Stimulated activated naive CD8-positive, alpha-beta T cell treated with anti-CD3 and anti-CD28 coated beads, Interleukin-15, Interleukin-2, amounts not matched to agents 100 ng/mL and 50 ng/mL, for 24 hours (primary cell): ENCODE data around the gene TOP1.
"Not testable (repeated sequence)": the region's sequence is repeated elsewhere in the genome, so short reads cannot be mapped to it uniquely, and the experiment has no call there.

ENCODE experiments used
- H3K27ac Mint-ChIP-seq: one replicate; pipeline ENCODE4 v1.8.0; 2021; ENCODE audit warnings: mild to moderate bottlenecking, mixed read lengths
- H3K27me3 Mint-ChIP-seq: one replicate; pipeline ENCODE4 v1.8.0; 2021; ENCODE audit warnings: mixed read lengths
- H3K36me3 Mint-ChIP-seq: one replicate; pipeline ENCODE4 v1.8.0; 2021; ENCODE audit warnings: low read depth, mixed read lengths
- H3K4me1 Mint-ChIP-seq: one replicate; pipeline ENCODE4 v1.8.0; 2021; ENCODE audit warnings: low read depth, mixed read lengths
- H3K4me3 Mint-ChIP-seq: one replicate; pipeline ENCODE4 v1.8.0; 2021; ENCODE audit warnings: mild to moderate bottlenecking, mixed read lengths
- H3K9me3 Mint-ChIP-seq: one replicate; pipeline ENCODE4 v1.8.0; 2021; ENCODE audit warnings: mixed read lengths

Gene TOP1

DNA sequence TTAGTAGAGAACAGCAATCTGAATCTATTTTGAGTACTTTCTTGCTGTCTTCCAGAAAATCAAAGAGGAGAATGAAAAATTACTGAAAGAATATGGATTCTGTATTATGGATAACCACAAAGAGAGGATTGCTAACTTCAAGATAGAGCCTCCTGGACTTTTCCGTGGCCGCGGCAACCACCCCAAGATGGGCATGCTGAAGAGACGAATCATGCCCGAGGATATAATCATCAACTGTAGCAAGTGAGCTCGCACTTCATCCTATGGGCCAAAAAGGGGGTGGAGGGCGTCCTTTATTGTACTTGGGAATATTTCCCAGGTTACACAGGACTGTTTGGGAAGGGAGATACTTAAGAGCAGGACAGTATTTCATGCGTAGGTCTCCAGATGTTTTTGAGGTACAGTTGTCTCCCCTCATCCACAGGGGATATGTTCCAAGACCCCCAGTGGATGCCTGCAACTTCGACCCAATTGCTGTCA lies 71.4 kb downstream of the TOP1 start:
- H3K4me3 Mint-ChIP-seq: no peak overlapping the region
- peaks cover 79% of the 10 kb centered on the region for H3K36me3 Mint-ChIP-seq
- H3K27me3 Mint-ChIP-seq: no peaks in the 10 kb centered on the region
- no peaks in the 10 kb centered on the region for H3K9me3 Mint-ChIP-seq
- H3K4me1 Mint-ChIP-seq: no peaks in the 10 kb centered on the region
- peak overlapping the region; percentile 29 for H3K27ac Mint-ChIP-seq

GRCh38 chr20:41101660-41102059 lies 73.0 kb downstream of the TOP1 start:
- Mint-ChIP-seq H3K27me3 (no peaks in the 10 kb centered on the region), H3K36me3 (peaks cover 79% of the 10 kb centered on the region), H3K4me3 (no peak overlapping the region), H3K9me3 (no peaks in the 10 kb centered on the region), H3K4me1 (no peaks in the 10 kb centered on the region), H3K27ac (no peak overlapping the region)

DNA sequence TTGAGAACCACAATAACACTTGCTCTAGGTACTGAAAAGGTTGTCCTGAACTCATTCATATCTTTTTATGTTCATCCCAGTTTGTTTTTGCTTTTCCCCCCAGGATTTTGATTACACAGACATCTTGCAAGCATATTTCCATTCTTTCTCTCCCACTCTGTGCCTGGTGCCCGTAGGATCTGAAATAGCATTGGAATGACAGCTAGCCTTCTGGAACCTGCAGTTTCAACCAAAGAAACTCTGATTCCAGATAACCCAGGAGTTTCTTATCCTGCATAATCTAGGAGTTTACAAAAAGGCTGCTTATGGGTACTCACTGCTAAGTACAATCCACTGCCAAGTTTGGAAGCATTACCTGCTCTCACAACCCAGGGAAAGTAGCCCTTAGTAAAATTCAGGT lies 79.9 kb downstream of the TOP1 start:
- Mint-ChIP-seq H3K36me3 (peaks cover 73% of the 10 kb centered on the region), H3K9me3 (no peaks in the 10 kb centered on the region), H3K27me3 (no peaks in the 10 kb centered on the region), H3K4me3 (no peak overlapping the region), H3K27ac (no peak overlapping the region), H3K4me1 (peaks cover 4% of the 10 kb centered on the region)

DNA sequence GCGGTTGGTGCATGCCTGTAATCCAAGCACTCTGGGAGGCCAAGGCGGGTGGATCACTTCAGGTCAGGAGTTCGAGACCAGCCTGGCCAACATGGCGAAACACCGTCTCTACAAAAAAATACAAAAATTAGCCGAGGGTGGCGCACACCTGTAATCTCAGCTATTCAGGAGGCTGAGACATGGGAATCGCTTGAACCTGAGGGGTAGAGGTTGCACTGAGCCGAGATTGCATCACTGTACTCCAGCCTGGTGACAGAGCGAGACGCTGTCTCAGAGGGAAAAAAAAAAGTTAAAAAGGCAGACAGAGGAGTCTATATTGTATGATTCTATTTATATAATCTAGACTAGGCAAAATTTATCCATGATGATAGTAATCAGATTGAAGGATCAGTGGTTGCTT lies 81.4 kb downstream of the TOP1 start:
- H3K9me3 Mint-ChIP-seq: no peaks in the 10 kb centered on the region
- H3K4me1 Mint-ChIP-seq: peaks cover 4% of the 10 kb centered on the region
- no peak overlapping the region for H3K4me3 Mint-ChIP-seq
- H3K27me3 Mint-ChIP-seq: no peaks in the 10 kb centered on the region
- no peak overlapping the region for H3K27ac Mint-ChIP-seq
- H3K36me3 Mint-ChIP-seq: peaks cover 73% of the 10 kb centered on the region

- Mint-ChIP-seq H3K27ac (peak overlapping the region; percentile 26), H3K9me3 (no peaks in the 10 kb centered on the region)
Measured at GRCh38 chr20:41110930-41111577, 82.4 kb downstream of the TOP1 start.

GRCh38 chr20:41111578-41111951 lies 82.9 kb downstream of the TOP1 start:
- Mint-ChIP-seq H3K27me3 (no peaks in the 10 kb centered on the region), H3K9me3 (no peaks in the 10 kb centered on the region), H3K36me3 (peaks cover 81% of the 10 kb centered on the region), H3K4me3 (no peak overlapping the region), H3K27ac (no peak overlapping the region), H3K4me1 (peaks cover 4% of the 10 kb centered on the region)

More at GRCh38 chr20:41110930-41111577, 82.4 kb downstream of the TOP1 start:
- Mint-ChIP-seq H3K4me1 (peaks cover 4% of the 10 kb centered on the region), H3K4me3 (no peak overlapping the region), H3K36me3 (peaks cover 77% of the 10 kb centered on the region), H3K27me3 (no peaks in the 10 kb centered on the region)

GRCh38 chr20:41116282-41116956 lies 87.8 kb downstream of the TOP1 start:
- no peak overlapping the region for H3K4me3 Mint-ChIP-seq
- peaks cover 4% of the 10 kb centered on the region for H3K4me1 Mint-ChIP-seq
- peak overlapping the region; percentile 1 for H3K27ac Mint-ChIP-seq

GRCh38 chr20:41118159-41118558 lies 89.5 kb downstream of the TOP1 start:
- H3K36me3 Mint-ChIP-seq: peaks cover 73% of the 10 kb centered on the region

More at GRCh38 chr20:41116282-41116956, 87.8 kb downstream of the TOP1 start:
- Mint-ChIP-seq H3K36me3 (peaks cover 77% of the 10 kb centered on the region), H3K27me3 (no peaks in the 10 kb centered on the region), H3K9me3 (no peaks in the 10 kb centered on the region)

GRCh38 chr20:41118632-41119031 lies 90.0 kb downstream of the TOP1 start:
- Mint-ChIP-seq H3K9me3 (no peaks in the 10 kb centered on the region), H3K4me3 (no peak overlapping the region), H3K36me3 (peaks cover 74% of the 10 kb centered on the region), H3K4me1 (no peaks in the 10 kb centered on the region), H3K27me3 (no peaks in the 10 kb centered on the region), H3K27ac (no peak overlapping the region)

More at GRCh38 chr20:41118159-41118558, 89.5 kb downstream of the TOP1 start:
- not testable (repeated sequence) for H3K4me3 Mint-ChIP-seq, H3K4me1 Mint-ChIP-seq, H3K9me3 Mint-ChIP-seq, H3K27me3 Mint-ChIP-seq, H3K27ac Mint-ChIP-seq

GRCh38 chr20:41119614-41120561 lies 91.3 kb downstream of the TOP1 start:
- no peak overlapping the region for H3K4me3 Mint-ChIP-seq
- H3K9me3 Mint-ChIP-seq: no peaks in the 10 kb centered on the region
- H3K27me3 Mint-ChIP-seq: no peaks in the 10 kb centered on the region
- H3K36me3 Mint-ChIP-seq: peaks cover 70% of the 10 kb centered on the region
- H3K4me1 Mint-ChIP-seq: no peaks in the 10 kb centered on the region
- H3K27ac Mint-ChIP-seq: peak overlapping the region; percentile 38

- Mint-ChIP-seq H3K27me3 (no peaks in the 10 kb centered on the region), H3K4me1 (no peaks in the 10 kb centered on the region), H3K4me3 (no peak overlapping the region), H3K27ac (no peak overlapping the region), H3K9me3 (no peaks in the 10 kb centered on the region), H3K36me3 (peaks cover 69% of the 10 kb centered on the region)
Measured at GRCh38 chr20:41121399-41121798, 92.8 kb downstream of the TOP1 start.

- H3K27me3 Mint-ChIP-seq: no peaks in the 10 kb centered on the region
- no peak overlapping the region for H3K27ac Mint-ChIP-seq
- no peaks in the 10 kb centered on the region for H3K9me3 Mint-ChIP-seq
- no peak overlapping the region for H3K4me3 Mint-ChIP-seq
- peaks cover 64% of the 10 kb centered on the region for H3K36me3 Mint-ChIP-seq
- H3K4me1 Mint-ChIP-seq: no peaks in the 10 kb centered on the region
Measured at GRCh38 chr20:41123631-41124030, 95.0 kb downstream of the TOP1 start.

GRCh38 chr20:41124451-41125094 lies 96.0 kb downstream of the TOP1 start:
- H3K27me3 Mint-ChIP-seq: no peaks in the 10 kb centered on the region
- H3K4me1 Mint-ChIP-seq: no peaks in the 10 kb centered on the region
- no peaks in the 10 kb centered on the region for H3K9me3 Mint-ChIP-seq
- peak overlapping the region; percentile 11 for H3K27ac Mint-ChIP-seq
- H3K4me3 Mint-ChIP-seq: no peak overlapping the region
- peaks cover 59% of the 10 kb centered on the region for H3K36me3 Mint-ChIP-seq

DNA sequence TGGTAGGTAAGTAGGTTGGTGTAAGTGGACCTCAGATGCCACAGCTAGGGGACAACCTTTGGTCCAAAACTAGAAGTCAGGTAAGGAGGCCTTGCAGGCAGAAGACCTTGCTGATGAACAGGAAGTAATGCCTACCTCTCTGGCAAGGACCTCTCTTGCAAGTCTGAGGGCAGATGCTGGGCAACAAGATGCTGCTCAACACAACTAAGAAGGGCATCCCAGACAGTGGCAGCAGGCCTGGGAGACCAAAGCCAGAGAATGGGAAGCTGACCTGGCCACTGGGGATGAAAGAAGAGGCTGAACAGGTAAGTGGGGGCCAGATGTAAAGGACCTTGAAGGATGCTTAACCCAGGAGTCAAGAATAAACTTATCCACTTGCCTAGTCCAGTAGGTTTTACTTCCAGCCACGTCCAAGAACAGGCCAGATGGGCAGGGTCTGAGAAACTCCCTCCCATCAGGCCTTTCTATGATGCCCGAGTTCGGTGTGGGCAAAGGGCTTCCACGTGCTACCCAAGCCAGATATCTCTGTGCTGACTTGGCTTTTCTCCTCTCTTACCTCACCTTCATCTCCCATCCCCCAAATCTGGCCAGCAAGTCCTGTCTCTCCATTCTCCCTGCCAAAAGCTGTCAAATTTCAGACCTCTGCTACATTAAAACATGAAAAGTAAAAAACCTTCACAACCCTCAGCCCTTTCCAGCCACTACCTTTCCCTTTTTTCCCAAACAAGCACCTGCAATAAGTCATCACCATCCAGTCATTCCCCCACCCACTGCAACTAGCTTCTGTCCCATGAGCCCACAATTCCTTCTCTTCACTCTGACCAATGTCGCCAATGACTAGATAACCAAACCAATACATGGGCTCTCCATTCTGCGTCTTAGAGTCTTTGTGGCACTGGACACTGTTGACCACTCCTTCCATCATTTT lies 97.2 kb downstream of the TOP1 start:
- Mint-ChIP-seq H3K4me1 (peaks cover 3% of the 10 kb centered on the region), H3K4me3 (no peak overlapping the region), H3K9me3 (no peaks in the 10 kb centered on the region), H3K36me3 (peaks cover 54% of the 10 kb centered on the region), H3K27me3 (no peaks in the 10 kb centered on the region), H3K27ac (no peak overlapping the region)
